PC-3 (cell line): ENCODE data around the gene CDK11A.
"Not testable (repeated sequence)": the region's sequence is repeated elsewhere in the genome, so short reads cannot be mapped to it uniquely, and the experiment has no call there.

ENCODE experiments used
- EZH2 ChIP-seq: fragments of 300-600 bp; sonication (generic); IDR thresholded peaks from one replicate; pipeline ENCODE4 v1.6.1; 2017; ENCODE audit warnings: antibody characterized with exemption, mild to moderate bottlenecking, low read length; ENCODE audit not compliant: unreplicated experiment
- TF ChIP-seq, protein P1 (sequence below): fragments of 300-600 bp; sonication (generic); conservative IDR thresholded peaks from 2 replicates; pipeline ENCODE4 v1.5.1; 2017; ENCODE audit warnings: antibody characterized with exemption, low read depth, mild to moderate bottlenecking, low read length

DNA sequence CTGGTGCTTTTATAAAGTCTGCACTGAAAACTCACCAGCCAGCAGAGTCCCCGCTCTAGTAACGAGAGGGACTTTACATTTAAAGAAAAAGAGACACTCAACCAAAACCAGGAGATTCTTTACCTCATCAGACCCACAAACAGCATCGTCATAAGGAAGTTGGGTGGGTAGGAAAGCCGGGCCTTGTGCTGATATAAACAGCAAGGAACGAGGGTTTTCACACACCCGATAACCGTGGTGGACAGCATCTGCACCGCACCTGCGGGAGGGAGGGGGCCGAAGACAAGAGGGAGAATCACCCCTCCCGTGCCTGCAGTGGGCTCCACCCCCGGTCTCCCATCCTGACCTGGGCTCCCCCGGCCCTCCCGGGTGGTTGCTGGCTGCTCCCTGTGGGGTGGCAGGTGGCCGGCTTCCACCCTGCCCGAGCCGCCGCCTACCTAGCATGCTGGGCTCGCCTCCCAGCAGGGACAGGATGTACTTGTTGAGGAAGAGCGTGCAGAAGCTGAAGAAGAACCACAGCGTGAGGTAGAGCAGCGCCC is 14.7 kb upstream of the CDK11A start:
- TF ChIP-seq, protein P1, sequence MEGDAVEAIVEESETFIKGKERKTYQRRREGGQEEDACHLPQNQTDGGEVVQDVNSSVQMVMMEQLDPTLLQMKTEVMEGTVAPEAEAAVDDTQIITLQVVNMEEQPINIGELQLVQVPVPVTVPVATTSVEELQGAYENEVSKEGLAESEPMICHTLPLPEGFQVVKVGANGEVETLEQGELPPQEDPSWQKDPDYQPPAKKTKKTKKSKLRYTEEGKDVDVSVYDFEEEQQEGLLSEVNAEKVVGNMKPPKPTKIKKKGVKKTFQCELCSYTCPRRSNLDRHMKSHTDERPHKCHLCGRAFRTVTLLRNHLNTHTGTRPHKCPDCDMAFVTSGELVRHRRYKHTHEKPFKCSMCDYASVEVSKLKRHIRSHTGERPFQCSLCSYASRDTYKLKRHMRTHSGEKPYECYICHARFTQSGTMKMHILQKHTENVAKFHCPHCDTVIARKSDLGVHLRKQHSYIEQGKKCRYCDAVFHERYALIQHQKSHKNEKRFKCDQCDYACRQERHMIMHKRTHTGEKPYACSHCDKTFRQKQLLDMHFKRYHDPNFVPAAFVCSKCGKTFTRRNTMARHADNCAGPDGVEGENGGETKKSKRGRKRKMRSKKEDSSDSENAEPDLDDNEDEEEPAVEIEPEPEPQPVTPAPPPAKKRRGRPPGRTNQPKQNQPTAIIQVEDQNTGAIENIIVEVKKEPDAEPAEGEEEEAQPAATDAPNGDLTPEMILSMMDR: not testable (repeated sequence)
- not testable (repeated sequence) for TF ChIP-seq EZH2
